HepG2 (cell line): Measurements from ENCODE around the gene HOXB6. TPM values are rescaled to one million over a fixed set of nuclear protein-coding genes. Genes with fewer than 3 reads are reported as not detected.

Experiments used
- CREM ChIP-seq, 2 experiments: sonication (generic) in 1 of 2; formaldehyde crosslinking in 1 of 2; IDR thresholded peaks; 2 replicates each; pipeline versions ENCODE4 v1.4.0 to v1.6.1; 2016 to 2020; ENCODE audit warnings: antibody characterized with exemption in 1 of 2, mild to moderate bottlenecking in 1 of 2, missing genetic modification reagents in 1 of 2
- EZH2 ChIP-seq: conservative IDR thresholded peaks from 2 replicates; pipeline ENCODE4 v1.6.1; 2012; ENCODE audit warnings: mild to moderate bottlenecking, low read depth, low read length, moderate library complexity
- HIVEP1 ChIP-seq: sonication (generic); formaldehyde crosslinking; IDR thresholded peaks from 2 replicates; pipeline ENCODE4 v1.4.0; 2020; ENCODE audit warnings: mild to moderate bottlenecking, missing genetic modification reagents
- MED13 ChIP-seq: sonication (generic); formaldehyde crosslinking; IDR thresholded peaks from 2 replicates; pipeline ENCODE4 v1.5.0; 2020; ENCODE audit warnings: missing genetic modification reagents
- MTA1 ChIP-seq: sonication (generic); formaldehyde crosslinking; IDR thresholded peaks from 2 replicates; pipeline ENCODE4 v1.4.0; 2020; ENCODE audit warnings: missing genetic modification reagents, mild to moderate bottlenecking, borderline replicate concordance
- NFYC ChIP-seq: IDR thresholded peaks from 2 replicates; pipeline ENCODE4 v1.6.1; 2016; ENCODE audit warnings: missing genetic modification reagents, missing compliant biosample characterization
- PAX8 ChIP-seq: sonication (generic); formaldehyde crosslinking; IDR thresholded peaks from 2 replicates; pipeline ENCODE4 v1.8.0; 2022; ENCODE audit warnings: mild to moderate bottlenecking, missing genetic modification reagents, borderline replicate concordance
- PCBP1 ChIP-seq: fragments of 200-400 bp; formaldehyde crosslinking; IDR thresholded peaks from 2 replicates; pipeline ENCODE4 v1.6.1; 2017; ENCODE audit warnings: mild to moderate bottlenecking, low read depth, low read length, borderline replicate concordance
- PTBP1 ChIP-seq: fragments of 200-400 bp; formaldehyde crosslinking; IDR thresholded peaks from 2 replicates; pipeline ENCODE4 v1.6.1; 2018; ENCODE audit warnings: low read length, low read depth; ENCODE audit not compliant: poor library complexity, severe bottlenecking
- SMC3 ChIP-seq: IDR thresholded peaks from 2 replicates; pipeline ENCODE4 v1.6.1; 2011; ENCODE audit warnings: low read length, improper control_type of control experiment
- SYNCRIP ChIP-seq: fragments of 200-400 bp; formaldehyde crosslinking; IDR thresholded peaks from 2 replicates; pipeline ENCODE4 v1.6.1; 2018; ENCODE audit warnings: mild to moderate bottlenecking, low read depth, low read length; ENCODE audit not compliant: insufficient read depth
- THYN1 ChIP-seq: sonication (generic); formaldehyde crosslinking; IDR thresholded peaks from 2 replicates; pipeline ENCODE4 v1.8.1; 2023; ENCODE audit warnings: low read depth, mild to moderate bottlenecking, moderate library complexity, missing genetic modification reagents, borderline replicate concordance
- XRCC5 ChIP-seq: fragments of 200-400 bp; formaldehyde crosslinking; optimal IDR thresholded peaks from 2 replicates; pipeline ENCODE3; 2017; ENCODE audit warnings: mild to moderate bottlenecking, low read length
- ZNF20 ChIP-seq: sonication (generic); formaldehyde crosslinking; IDR thresholded peaks from 2 replicates; pipeline ENCODE4 v1.4.0; 2020; ENCODE audit warnings: mild to moderate bottlenecking, moderate library complexity, missing genetic modification reagents
- ZNF264 ChIP-seq: sonication (generic); formaldehyde crosslinking; IDR thresholded peaks from 2 replicates; pipeline ENCODE4 v1.4.0; 2020; ENCODE audit warnings: missing genetic modification reagents
- ZNF292 ChIP-seq: sonication (generic); formaldehyde crosslinking; IDR thresholded peaks from 2 replicates; pipeline ENCODE4 v1.8.1; 2022; ENCODE audit warnings: mild to moderate bottlenecking, low read depth, missing genetic modification reagents, borderline replicate concordance
- ZNF432 ChIP-seq: sonication (generic); formaldehyde crosslinking; IDR thresholded peaks from 2 replicates; pipeline ENCODE4 v1.5.0; 2020; ENCODE audit warnings: missing genetic modification reagents, mild to moderate bottlenecking, borderline replicate concordance
- ZNF552 ChIP-seq: sonication (generic); formaldehyde crosslinking; IDR thresholded peaks from 2 replicates; pipeline ENCODE4 v1.9.0; 2022; ENCODE audit warnings: missing genetic modification reagents, mild to moderate bottlenecking, borderline replicate concordance
- ZNF605 ChIP-seq: sonication (generic); formaldehyde crosslinking; IDR thresholded peaks from 2 replicates; pipeline ENCODE4 v1.8.0; 2022; ENCODE audit warnings: mild to moderate bottlenecking, missing genetic modification reagents
- ZNF644 ChIP-seq: IDR thresholded peaks from 2 replicates; pipeline ENCODE4 v1.6.1; 2016; ENCODE audit warnings: low read depth
- ZNF678 ChIP-seq: sonication (generic); formaldehyde crosslinking; IDR thresholded peaks from 2 replicates; pipeline ENCODE4 v1.4.0; 2020; ENCODE audit warnings: mild to moderate bottlenecking, missing genetic modification reagents
- ZNF747 ChIP-seq: sonication (generic); formaldehyde crosslinking; IDR thresholded peaks from 2 replicates; pipeline ENCODE4 v1.8.1; 2023; ENCODE audit warnings: missing genetic modification reagents, mild to moderate bottlenecking, borderline replicate concordance
- ZNF777 ChIP-seq: sonication (generic); formaldehyde crosslinking; IDR thresholded peaks from 2 replicates; pipeline ENCODE4 v1.4.0; 2020; ENCODE audit warnings: missing genetic modification reagents
- ZNF850 ChIP-seq: sonication (generic); formaldehyde crosslinking; conservative IDR thresholded peaks from 2 replicates; pipeline ENCODE4 v1.9.0; 2021; ENCODE audit warnings: mild to moderate bottlenecking, missing genetic modification reagents
- polyA plus RNA-seq, 8 experiments: library from polyadenylated mRNA; depleted of rRNA in 3 of 8; stranded (reverse) in 7 of 8; unstranded in 1 of 8; fragments of >200 nt; fragmentation: Illumina TruSeq in 4 of 8; extraction: Trizol in 4 of 8; gene quantifications; 2 replicates each; pipeline versions ENCODE4 v1.2.1 to v1.2.3, GENCODE V29; 2011 to 2016; ENCODE audit warnings: low read depth in 4 of 8, missing spikeins in 1 of 8, mixed read lengths in 1 of 8; ENCODE audit not compliant: insufficient read depth in 1 of 8
- total RNA-seq, 5 experiments: library from RNA; depleted of rRNA; stranded (reverse); fragments of >200 nt; fragmentation: Illumina TruSeq; extraction: Trizol; gene quantifications; 2 replicates each; pipeline ENCODE4 v1.2.3, GENCODE V29; 2016; ENCODE audit warnings: low read depth in 1 of 5
- TF ChIP-seq, protein P1 (sequence below): sonication (generic); formaldehyde crosslinking; IDR thresholded peaks from 2 replicates; pipeline ENCODE4 v1.5.1; 2020; ENCODE audit warnings: mild to moderate bottlenecking, missing genetic modification reagents, borderline replicate concordance
- TF ChIP-seq, protein P2 (sequence below): sonication (generic); formaldehyde crosslinking; IDR thresholded peaks from 2 replicates; pipeline ENCODE4 v1.9.0; 2022; ENCODE audit warnings: missing genetic modification reagents, mild to moderate bottlenecking, borderline replicate concordance
- TF ChIP-seq, protein P3 (sequence below): IDR thresholded peaks from 2 replicates; pipeline ENCODE4 v1.6.1; 2016; ENCODE audit warnings: low read depth, control low read depth

Gene HOXB6
- total and polyA plus RNA-seq, 2 of the 13 experiments (the other 11 are each of a cell fraction or from before 2014, with no cell fraction given) = not detected

DNA sequence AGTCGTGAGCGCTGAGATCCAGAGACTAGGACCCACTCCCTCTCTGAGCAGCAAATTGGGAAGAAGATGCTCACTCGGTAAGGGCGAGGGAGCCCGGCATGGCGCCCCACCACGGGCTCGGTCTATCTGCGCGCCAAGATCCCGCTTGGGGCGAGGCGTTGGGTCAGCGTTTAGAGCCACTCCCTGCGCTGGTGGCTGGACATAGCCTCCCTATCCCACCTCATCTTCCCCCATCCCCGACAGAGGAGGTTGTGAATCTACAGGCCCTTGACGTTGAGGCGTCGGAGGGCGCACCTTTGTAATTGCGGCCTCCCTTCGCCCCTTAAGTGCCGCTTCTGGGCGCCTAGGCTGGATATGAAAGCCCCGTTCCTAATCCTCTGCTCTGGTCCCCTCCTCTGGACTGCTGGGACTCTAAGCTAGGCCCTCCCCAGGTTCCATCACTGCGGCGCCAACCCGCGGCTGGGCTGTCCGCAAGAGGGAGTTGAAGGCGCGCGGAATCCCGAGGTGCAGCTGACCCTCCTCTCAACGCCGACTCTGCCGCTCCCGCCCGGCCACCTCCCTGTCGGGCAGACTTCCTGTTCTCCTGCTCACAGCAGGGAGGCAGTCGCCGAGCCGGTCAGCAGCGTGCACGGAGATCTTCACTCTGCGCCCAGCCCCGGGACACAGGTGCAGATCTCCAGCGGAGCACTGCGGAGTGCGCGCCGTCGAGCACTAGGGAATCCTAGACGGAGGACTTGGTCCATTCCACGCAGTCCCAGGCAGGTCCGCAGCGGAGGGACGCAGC lies 37.5 kb upstream of the HOXB6 start (continued):
- no peak for TF ChIP-seq ZNF292 (CRISPR knock-in tag)
- no peak for TF ChIP-seq SYNCRIP
- TF ChIP-seq ZNF20 = no peak
- peak; percentile 18; the same call in 1 of the 2 replicates for TF ChIP-seq MTA1 (CRISPR knock-in tag)
- TF ChIP-seq, protein P1, sequence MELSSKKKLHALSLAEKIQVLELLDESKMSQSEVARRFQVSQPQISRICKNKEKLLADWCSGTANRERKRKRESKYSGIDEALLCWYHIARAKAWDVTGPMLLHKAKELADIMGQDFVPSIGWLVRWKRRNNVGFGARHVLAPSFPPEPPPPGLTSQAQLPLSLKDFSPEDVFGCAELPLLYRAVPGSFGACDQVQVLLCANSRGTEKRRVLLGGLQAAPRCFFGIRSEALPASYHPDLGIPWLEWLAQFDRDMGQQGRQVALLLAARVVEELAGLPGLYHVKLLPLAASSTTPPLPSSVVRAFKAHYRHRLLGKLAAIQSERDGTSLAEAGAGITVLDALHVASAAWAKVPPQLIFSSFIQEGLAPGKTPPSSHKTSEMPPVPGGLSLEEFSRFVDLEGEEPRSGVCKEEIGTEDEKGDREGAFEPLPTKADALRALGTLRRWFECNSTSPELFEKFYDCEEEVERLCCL = no peak
- no peak for TF ChIP-seq PAX8
- TF ChIP-seq HIVEP1 (CRISPR knock-in tag) = no peak
- no peak for TF ChIP-seq NFYC (CRISPR knock-in tag)
- peak; percentile 78; the same call in 1 of the 2 replicates for TF ChIP-seq ZNF777 (CRISPR knock-in tag)
- no peak for TF ChIP-seq ZNF552 (CRISPR knock-in tag)
- no peak for TF ChIP-seq ZNF644 (CRISPR knock-in tag)
- TF ChIP-seq, protein P2, sequence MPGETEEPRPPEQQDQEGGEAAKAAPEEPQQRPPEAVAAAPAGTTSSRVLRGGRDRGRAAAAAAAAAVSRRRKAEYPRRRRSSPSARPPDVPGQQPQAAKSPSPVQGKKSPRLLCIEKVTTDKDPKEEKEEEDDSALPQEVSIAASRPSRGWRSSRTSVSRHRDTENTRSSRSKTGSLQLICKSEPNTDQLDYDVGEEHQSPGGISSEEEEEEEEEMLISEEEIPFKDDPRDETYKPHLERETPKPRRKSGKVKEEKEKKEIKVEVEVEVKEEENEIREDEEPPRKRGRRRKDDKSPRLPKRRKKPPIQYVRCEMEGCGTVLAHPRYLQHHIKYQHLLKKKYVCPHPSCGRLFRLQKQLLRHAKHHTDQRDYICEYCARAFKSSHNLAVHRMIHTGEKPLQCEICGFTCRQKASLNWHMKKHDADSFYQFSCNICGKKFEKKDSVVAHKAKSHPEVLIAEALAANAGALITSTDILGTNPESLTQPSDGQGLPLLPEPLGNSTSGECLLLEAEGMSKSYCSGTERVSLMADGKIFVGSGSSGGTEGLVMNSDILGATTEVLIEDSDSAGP (CRISPR knock-in tag) = 0 out of 2 replicates have a peak, but pooled peaks have one; percentile 26
- no peak for TF ChIP-seq ZNF678
- TF ChIP-seq ZNF850 (CRISPR knock-in tag) = no peak
- TF ChIP-seq ZNF432 (CRISPR knock-in tag) = no peak
- no peak for TF ChIP-seq PTBP1
- no peak for TF ChIP-seq ZNF747
- peak; percentile 28 for TF ChIP-seq XRCC5
- TF ChIP-seq MED13 (CRISPR knock-in tag) = no peak
- TF ChIP-seq SMC3 = no peak
- TF ChIP-seq EZH2 = peak; percentile 72
- no peak for TF ChIP-seq CREM (IDR thresholded peaks at IDR 0.05)
- TF ChIP-seq CREM (CRISPR knock-in tag; IDR thresholded peaks at IDR 0.05) = no peak
- no peak for TF ChIP-seq ZNF605 (CRISPR knock-in tag)
- TF ChIP-seq, protein P3, sequence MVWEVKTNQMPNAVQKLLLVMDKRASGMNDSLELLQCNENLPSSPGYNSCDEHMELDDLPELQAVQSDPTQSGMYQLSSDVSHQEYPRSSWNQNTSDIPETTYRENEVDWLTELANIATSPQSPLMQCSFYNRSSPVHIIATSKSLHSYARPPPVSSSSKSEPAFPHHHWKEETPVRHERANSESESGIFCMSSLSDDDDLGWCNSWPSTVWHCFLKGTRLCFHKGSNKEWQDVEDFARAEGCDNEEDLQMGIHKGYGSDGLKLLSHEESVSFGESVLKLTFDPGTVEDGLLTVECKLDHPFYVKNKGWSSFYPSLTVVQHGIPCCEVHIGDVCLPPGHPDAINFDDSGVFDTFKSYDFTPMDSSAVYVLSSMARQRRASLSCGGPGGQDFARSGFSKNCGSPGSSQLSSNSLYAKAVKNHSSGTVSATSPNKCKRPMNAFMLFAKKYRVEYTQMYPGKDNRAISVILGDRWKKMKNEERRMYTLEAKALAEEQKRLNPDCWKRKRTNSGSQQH (CRISPR knock-in tag) = no peak
- TF ChIP-seq ZNF264 (CRISPR knock-in tag) = no peak
- TF ChIP-seq THYN1 (CRISPR knock-in tag) = no peak
- TF ChIP-seq PCBP1 = no peak
